HG03108 (cell line): Measurements from ENCODE around the gene GUCD1.

Experiments used
- ATAC-seq: cut with Tn5 transposase; IDR thresholded peaks from one replicate; pipeline ENCODE4 v1.9.1; 2021; ENCODE audit warnings: moderate library complexity; ENCODE audit not compliant: unreplicated experiment

Gene GUCD1

DNA sequence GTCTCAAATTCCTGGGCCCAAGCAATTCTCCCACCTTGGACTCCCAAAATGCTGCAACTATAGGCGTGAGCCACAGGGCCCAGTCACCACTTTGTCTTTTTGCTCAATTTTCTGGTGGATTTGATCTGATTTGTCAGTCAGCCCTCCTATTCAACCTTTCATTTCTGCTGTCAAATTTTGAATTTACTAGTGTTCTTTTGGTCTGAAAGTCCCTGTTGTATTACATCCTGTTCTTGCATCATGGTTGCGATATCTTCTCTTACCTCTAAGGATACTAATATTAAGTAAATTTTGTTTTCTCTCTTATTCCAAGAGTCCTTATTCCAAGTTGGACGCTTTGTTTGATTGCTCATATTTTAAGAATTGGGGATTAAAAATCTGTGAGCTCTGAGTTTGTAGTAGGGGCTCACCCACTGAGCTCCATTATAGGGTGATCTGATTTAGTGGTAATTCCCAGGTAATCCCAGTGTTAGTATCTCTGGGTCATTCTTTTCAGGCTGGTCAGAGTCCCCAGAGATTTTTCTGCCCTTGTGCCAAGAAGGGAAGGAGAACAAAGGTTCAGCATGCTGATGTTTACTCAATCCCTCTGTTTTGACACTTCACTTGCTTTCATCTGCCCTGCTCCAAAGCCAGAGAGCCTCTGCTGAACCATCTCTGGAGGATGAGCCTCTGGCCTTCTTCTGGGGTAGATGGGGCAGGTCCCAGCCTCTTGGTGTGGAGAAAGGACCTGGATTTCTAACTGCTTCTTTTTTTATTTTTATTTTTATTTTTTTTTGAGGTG lies 49.8 kb downstream of the GUCD1 start:
- no peak for ATAC-seq

GRCh38 chr22:24504540-24504939 lies 50.4 kb downstream of the GUCD1 start:
- ATAC-seq = no peak

DNA sequence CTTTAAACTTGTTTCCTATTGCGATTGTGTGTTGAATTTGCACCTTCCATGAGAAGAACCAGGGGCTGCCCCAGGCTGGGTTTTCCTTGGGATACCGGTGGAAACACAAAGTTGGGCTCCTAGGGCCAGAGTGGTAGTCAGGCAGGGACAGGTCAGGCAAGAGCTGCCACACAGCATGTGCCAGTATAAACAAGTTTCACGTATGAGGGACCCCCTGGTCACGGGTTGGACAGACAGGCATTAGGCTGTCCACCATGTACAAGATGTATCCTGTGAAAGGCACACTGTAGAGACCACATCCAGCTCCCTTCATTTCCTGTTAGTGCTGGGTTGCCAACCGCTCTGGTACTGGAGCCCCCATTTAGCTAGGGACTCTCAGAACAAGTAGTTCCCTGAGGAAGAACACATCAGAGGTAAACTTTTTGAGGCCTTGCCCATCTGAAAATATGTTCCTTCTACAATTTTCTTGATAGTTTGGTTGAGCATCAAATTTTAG lies 51.0 kb downstream of the GUCD1 start:
- ATAC-seq = no peak

DNA sequence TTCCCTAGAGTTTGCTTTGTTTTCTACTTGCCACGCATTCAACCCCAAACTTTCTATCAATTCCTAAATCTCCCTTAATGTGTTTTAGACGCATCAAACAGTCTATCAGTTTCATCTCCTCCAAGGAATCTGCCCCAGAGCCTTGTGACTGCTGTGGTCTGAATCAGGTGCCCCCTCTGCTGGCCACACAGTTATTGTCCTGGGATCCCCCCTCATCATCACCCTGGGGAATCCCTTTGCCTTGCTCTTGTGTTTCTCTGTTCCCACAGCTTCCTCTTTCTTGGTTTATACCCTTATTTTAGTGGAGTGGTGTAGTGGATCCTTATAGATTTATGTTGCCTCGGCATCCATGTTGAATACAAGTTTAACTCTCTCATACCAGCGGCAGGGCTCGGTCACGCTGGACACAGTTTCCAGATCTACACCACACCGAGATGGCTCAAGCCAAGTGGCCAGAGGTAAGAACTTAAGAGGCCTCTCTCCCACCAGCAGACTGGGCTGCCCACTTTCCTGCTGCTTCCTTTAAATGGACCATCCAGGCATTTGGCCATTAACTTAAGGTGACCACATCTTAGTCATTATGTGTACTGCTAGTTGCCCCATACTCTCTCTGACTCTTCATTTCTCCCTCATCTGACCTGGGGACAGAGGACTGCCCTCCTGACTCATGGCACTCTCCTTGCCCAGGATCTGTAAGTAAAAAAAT lies 51.6 kb downstream of the GUCD1 start:
- ATAC-seq = peak; percentile 48

DNA sequence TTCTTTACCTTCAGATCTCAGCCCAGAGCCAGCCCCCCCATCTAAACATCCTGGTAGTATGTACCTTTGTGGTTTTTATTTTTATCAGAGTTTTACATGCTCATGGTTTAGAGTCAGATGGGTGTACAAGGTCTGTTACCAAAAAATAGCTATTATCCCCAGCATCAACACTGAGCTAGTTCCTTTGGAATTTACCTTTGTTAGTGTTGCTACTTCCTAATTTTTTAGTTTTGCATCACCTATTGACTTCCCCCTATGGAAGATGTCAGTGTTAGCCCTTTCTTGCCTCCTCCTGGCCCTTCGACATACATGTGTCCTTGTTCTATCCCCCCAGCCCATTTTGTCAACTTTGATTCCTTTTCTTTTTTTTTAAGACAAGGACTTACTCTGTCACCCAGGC lies 52.4 kb downstream of the GUCD1 start:
- no peak for ATAC-seq

DNA sequence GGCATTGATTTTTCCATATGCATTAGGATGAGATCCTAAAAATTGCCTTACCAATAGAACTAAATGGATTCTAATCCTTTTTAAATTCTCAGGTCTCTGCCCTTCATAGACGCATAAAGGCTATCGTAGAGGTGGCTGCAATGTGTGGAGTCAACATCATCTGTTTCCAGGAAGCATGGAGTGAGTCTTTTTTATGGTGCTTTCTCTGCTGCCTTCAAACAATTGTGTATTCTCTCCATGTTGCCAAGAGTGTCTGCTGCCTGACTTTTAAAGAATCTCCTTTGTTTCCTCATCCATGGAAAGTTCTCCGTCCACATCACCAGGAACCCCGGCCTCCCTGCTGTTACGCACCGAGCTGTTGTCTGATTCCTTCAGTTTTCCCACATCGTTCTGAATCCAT lies 52.9 kb downstream of the GUCD1 start:
- no peak for ATAC-seq

- ATAC-seq = no peak
These were observed 53.5 kb downstream of the GUCD1 start for GRCh38 chr22:24501301-24502005.

DNA sequence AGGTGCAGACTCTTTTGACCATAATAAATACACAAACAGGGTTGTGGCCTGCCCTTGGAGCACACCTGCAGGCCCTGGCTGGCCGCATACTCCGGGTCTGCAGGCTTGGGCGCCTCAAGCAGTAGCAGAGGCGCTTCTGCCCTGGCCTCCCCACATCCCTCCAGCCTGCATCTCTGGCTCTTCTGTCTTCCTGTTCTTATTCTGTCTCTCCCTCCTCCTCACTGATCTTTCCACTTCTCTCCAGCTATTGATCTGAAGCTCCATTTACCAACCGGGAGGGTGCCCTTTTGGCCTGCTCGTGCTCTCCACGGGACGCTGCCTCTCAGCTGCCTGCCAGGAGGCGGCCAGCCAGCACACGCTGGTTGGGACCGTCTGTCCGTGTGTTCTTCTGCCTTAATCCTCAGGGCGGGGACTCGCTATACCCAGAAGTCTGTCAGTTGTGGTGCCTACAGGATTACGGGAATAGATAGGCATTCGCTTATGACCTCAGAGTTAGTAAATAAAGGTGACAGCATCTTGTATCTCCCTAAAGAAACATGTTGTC lies 54.6 kb downstream of the GUCD1 start:
- ATAC-seq = no peak

DNA sequence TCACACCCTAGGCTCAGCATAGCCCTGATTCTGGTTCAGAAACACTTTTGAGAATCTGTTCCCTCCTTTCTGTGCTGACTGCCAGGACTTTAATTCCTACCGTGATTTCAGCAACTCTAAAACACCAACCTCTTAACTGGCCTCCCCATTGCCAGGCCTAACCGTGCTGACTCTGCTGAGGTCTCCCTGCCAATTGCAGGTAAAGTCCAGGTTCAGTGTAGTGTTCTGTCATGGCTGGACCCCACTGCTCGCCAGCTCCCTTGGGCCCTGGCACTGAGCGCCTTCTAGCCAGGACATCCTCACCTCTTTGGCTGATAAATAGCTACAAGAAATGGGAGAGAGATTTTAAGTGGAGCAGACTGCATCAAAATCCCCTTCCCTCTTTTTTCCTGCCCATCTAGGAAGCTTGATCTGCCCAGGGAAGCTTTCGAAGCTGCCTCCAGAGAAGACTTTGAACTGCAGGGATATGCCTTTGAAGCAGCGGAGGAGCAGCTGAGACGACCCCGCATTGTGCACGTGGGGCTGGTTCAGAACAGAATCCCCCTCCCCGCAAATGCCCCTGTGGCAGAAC lies 55.1 kb downstream of the GUCD1 start:
- no peak for ATAC-seq

GRCh38 chr22:24498824-24499223 lies 56.1 kb downstream of the GUCD1 start:
- ATAC-seq = no peak

GRCh38 chr22:24497841-24498258 lies 57.1 kb downstream of the GUCD1 start:
- ATAC-seq = no peak

GRCh38 chr22:24496661-24497060 lies 58.3 kb downstream of the GUCD1 start:
- no peak for ATAC-seq

- no peak for ATAC-seq
These were observed 58.7 kb downstream of the GUCD1 start for GRCh38 chr22:24496234-24496633.

DNA sequence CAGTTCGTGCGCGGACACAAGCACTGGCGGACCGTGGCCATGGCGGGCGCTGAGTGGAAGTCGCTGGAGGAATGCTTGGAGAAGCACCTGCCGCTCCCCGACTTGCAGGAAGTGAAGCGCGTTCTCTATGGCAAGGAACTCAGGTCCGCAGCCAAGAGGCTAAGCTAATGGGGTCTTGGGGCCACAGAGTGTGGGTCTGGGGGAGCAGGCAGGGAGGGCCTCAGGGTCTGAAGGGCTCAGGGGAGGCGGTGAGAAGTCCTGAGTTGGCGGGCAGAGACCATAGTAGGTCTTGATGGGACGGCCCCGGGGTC lies 59.6 kb downstream of the GUCD1 start:
- no peak for ATAC-seq

GRCh38 chr22:24494528-24495364 lies 60.2 kb downstream of the GUCD1 start, which contains the start of gene UPB1:
Gene UPB1, plus strand, starts transcription at chr22:24495332. Its CDS starts 72 bp downstream, at chr22:24495404.
- ATAC-seq = no peak

DNA sequence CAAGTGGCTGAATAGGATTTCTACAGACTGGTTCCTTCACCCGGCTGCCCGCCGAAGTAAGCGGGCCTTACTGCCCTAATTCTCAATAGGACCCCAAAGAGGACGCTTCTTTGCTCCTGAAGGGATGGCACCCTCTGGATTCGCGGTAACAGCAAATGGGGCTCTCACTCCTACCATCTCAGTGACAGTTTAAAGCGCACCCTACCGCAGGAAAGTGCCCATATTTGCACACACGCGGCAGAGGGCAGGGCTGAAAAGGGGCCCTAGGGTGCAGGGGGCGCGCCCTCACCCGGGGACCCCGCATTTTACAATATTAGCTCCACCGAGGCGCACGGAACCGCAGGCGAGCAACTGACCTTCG lies 60.8 kb downstream of the GUCD1 start:
- no peak for ATAC-seq

GRCh38 chr22:24492391-24492790 lies 62.5 kb downstream of the GUCD1 start:
- ATAC-seq = no peak
